Kidney tubule cell (primary cell): Measurements from ENCODE around the gene OGFOD2.

Experiments
- DNase-seq: peaks from one replicate; pipeline ENCODE4 v3.0.0-alpha.2; 2018; ENCODE audit warnings: low spot score

The OGFOD2 gene

DNA sequence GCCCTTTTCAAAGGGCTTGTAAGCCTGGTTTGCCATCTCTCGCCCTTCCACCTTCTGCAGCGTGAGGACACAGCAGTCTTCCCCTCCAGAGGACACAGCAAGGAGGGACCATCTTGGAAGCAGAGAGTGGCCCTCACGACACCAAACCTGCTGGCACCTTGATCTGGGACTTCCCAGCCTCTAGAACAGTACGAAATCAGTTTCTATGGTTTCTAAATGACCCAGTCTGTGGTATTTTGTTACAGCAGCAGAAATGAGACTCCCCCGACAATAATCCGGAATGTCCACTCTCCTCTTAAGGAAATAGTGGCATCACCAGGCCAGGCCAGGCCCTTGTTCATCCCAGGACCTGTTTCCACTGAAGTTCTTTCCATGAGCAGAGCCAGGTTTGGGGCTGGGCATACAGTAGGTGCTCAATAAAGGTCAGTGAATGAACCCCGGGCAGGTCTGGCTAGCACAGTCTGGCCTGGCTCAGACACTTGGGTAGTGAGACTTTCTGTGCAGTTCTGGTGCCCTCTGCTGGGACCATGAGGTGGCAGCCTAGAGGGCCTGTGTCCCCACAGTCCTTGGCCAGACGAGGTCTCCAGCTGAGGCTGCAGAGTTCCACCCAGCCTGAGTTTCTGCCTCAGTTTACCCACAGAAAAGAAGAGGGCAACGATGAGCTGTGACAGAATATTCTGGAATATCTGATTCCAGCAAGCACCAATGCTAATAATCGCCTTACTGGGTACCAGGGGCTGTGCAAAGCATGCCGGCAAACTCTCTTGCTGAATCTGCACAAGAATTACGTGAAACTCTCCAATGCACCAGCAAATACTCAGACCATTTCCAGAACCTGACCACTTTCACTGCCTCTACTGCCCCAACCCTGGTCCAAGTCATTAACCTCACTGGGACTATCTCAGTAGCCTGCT is 22.8 kb upstream of the OGFOD2 start:
- DNase-seq: peak; percentile 74

DNA sequence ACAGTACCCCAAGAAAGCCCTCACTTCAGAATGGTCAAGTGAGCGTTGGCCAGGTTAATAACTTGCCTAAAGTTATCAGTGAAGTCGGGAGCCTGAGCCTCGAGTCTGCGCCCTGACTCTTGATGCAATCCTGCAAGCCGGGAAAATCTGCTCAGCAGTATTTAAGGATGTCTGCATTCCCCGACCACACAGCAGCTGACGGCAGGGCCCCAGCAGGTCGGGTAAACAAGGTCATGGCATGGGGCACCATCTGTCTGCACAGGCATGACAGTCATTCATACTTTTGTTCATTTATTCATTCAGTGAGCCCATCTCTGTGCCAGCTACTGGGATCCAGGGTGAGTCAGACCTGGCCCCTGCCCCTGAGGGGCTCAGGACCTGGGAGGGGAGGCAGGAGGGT is 19.9 kb upstream of the OGFOD2 start:
- no peak for DNase-seq

DNA sequence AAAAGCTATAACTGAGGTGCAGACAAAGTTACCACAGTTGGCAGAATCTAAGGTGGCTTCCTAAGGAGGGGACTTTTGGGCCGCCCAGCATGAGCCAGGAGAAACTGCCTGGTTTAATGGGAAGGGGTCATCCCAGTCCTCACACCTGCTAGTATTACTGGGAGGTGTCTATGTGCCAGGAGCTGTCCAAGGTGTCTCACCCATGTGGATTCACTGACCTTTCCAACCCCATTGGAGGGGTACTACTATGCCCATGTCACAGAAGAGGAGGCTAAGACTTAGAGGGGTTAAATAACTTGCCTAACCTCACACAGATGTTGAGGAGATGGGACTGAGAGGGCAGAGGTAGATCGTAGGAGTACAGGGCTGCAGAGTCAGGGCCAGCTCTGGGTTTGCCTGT is 19.0 kb upstream of the OGFOD2 start:
- no peak for DNase-seq

DNA sequence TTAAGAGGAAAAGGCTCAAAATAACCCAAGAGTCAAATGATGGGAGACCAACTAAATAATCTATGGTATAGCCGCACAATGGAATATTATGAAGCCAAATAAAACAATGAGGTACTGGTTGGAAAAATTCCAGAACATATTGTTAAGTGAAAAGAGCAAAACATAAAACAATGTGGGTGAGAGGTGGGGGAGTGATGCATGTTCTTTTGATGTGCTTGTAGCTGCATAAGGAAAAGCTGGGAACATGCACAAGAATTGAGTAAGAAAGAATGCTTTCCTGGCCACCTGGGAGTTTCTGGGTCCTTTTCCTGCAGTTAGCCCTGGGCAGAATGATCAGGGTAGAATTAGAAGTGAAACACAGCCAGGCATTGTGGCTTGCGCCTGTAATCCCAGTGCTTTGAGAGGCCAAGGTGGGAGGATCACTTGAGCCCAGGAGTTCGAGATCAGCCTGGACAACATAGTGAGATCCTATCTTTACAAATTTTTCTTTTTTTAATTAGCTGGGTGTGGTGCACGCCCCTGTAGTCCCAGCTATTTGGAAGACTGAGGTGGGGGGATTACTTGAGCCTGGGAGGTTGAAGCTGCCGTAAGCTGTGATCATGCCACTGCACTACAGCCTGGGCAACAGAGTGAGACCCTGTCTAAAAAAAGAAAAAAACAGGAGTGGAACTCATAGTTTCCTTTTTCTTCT is 16.7 kb upstream of the OGFOD2 start:
- no peak for DNase-seq

DNA sequence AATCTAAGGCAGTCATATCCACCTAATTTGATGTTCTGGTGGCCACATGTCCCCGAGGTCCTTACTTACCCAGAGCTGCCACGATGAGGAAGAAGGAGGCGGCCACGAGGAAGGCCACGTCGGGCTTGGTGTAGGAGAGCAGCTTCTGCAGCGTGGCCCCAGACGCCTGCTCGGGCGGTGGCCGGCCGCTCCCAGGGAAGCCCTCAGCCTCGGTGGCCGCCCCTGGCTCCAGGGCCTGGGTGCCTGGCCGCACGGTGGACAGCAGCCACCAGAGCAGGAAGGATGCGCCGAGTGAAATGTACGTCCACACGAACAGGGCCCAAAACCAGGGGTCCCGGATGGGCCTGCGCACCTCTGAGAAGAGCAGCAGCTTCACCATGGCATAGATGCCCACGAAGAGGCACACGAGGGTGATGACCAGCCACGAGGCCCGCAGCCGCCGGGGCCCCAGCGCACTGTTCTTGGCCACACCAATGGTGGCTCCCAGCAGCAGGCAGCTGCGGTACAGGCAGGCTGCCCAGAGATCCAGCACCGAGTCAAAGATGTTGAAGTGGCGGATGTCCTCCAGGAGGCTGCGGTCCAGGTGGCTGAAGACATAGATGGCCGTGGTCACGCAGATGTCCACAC is 15.4 kb upstream of the OGFOD2 start:
- no peak for DNase-seq

DNA sequence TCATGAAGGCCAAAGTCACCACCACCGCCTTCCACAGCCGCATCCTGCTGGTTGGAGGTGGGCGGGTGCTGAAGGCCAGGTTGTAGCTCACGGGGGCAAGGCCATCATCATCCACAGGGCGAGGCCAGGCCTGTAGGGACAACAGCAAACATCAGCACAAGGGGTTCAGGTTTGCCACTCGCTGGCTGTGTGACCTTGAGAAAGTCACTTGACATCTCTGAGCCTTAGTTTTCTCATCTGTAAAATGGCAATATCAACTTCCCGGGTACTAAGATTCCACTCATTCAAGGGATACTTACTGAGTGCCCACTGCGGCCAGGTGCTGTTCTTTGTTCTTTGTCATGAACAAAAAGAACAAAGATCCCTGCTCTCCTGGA is 14.9 kb upstream of the OGFOD2 start:
- DNase-seq: no peak

DNA sequence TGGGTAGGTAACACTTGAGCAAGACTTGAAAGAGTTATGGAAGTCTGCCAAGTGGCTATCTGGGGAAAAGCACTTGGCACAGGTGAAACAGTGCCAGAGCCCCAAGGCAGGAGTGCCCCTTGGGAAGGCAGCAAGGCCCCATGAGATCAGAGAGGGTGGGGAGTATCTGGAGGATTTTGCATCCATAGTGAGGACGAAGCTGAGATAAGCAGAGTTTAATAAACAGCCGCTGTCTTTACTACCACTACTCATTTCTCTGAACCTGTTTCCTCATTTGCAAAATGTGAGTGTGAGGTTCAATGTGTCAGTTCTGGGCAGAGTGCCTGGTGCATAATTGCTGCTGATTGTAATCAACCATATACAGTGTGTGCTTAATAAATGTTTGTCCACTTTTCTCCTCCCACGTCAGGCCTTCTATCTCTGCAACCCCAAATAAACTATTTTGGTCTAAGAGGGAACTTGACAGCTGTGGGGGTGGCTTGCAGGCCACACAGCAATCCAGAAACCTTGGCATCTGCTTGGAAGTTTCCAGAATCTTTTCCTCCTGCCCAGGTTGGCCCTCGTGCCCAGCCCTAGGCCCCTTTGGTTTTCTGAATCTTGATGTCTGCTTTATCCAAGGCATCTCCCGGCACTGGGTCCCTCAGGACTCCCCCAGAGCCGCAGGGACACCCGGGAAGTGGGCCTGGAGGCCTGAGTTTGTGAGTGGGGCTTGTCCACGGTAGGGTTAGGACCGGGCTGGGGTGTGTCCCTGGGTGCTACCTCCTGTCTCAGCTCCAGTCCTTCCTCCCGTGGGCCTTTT is 13.3 kb upstream of the OGFOD2 start:
- peak; percentile 25 for DNase-seq

DNA sequence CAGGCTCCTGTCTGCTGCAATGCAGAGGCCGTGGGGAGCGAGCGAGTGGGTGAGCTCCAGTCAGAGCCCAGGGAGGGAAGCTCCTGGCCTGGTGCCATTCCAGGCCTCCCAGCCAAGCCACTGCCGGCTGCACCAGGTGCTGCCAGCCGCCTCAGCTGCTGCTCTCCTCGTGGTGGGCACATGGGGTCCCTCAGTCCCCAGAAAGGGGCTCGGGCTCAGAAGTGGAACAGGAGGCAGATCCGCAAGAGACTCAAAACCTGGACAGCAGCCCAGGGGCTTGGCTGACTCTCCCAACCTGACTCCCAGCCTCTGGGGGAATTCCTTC is 11.1 kb upstream of the OGFOD2 start:
- DNase-seq: no peak

DNA sequence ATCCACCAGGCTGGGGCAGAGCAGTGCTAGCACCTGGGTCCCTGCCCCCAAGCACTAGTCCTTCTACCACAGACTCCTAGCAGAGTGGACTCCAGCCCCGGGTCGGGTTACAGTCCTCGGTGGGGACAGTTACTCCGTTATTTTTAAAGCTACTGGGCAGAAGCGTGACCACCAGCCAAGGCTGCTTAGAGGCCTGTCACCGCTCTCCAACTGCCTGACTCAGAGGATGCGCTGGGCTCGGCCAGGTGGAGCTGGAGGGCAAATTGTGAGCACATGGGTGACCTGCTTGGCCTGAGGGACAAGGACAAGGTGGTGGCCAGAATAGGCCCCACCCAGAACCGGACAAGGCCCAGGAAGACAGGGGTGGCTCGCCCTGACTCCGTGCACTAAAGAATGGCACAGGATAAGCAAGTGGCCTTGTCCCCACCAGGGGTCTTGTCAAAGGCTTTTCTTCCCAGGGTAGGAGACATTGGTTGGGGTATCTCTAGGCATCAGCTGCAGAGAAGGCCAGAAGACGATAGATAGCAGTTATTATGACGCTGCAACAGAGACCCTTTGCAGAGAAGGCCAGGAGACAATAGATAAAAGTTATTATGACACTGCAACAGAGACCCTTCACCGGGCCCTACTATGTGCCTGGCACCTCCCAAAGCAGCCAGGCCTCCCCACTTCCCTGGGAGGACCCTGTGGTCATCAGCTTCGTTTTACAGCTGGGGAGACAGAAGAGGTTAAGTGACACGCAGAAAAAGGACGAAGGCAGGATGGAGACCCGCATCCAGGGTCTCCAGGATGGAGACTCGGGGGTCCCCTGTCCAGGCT is 10.4 kb upstream of the OGFOD2 start:
- peak; percentile 26 for DNase-seq

DNA sequence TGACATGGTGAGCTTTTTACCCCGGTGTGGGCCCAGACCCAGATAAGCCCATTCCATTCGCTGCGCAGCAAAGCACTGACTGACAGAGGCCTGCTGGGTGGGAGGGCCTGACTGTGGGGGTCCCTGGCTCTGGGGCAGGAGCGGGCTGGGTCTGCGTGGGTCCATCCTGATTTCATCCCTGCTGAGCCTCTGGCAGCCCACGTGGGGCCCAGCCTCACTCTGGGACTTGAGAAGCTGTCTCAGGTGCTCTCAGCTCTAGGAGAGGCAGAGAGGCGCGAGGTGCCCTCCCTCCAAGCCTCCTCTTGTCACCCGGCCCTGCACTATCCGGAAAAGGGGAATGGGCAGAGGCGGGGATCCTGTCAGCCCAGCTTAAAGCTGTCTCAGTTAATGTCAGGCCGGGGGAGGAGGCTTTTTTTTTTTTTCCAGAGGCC is 9.7 kb upstream of the OGFOD2 start:
- DNase-seq: no peak

DNA sequence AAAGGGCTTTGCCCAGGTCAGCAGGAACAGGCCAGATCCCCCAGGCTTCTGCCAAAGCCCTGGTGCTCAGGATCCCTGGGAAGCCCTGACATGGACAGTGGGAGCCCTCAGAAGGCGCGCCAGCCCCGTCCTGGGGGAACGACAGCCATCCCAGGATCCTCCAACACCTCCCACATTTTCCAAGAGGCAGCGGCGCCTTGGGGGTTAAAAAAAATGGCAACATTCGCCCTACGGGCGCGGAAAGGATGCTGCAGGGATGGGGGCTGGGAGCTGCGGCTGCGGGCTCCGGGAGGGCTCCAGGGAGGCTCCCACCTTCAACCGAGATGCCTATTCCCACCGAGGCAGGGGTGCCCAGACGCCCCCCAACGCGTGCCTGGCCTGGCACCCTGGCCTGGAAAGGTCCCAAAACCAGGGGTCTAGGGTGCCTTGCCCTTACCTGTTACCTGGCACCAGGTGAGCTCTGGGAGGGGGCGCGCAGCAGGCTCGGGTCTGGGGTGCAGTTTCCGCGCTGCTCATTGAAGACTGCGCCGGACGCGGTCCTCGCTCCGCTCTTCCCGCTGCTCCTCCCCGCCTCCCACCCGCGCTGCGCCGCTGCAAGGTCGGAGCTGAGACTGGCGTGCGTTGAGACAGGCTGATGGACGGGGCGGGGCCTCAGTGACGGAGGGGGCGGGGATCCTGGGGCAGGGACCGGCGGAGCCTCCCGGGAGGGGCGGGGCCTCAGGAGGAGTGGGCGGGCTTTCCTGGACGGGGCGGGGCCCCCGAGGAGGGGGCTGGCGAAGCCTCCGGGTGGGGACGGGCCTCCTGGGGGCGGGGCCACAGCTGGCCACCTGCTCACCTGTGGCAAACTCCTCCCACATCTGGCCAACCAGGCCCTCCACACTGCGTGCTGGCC is 8.9 kb upstream of the OGFOD2 start, which contains the start of gene ABCB9:
ABCB9 (minus strand) TSS at position 613 of the 892 bp plus-strand sequence. CDS start 6,228 bp downstream, outside the sequence.
- peak; percentile 91 for DNase-seq

DNA sequence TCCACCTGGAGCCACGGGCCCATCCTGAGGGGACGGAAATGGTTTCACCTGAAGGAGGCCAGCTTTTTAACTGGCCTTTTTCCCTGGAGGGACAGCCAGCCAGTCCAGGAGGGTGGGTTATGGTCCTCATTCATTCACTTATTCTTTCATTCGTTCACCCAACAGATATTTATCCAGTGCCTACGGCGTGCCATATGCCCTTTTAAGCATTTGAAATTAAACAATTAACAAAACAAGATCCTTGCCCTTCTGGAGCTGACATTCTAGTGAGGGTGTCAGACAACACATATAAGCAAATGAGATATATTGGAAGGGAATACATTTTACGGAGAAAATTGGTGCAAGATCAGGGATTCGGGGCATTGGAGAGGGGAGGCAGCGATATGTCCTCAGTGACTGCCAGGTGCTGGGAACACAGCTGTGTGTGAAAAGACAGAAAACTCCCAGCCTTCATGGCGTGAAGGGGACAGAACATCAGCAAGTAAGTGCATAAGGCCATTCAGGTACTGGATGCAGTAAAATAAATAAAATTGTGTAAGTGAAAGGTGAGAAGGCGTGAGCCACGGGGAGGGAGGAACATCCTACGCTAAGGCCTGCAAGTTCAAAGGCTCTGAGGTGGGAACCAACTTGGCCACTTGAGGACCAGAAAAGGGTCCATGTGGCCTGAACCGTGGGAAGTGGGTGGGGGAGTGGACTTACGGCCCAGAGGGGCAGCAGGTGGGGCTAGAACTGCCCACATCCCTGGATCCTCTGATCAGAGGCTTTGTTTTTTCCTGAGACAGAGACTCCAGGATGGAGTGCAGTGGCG is 8.1 kb upstream of the OGFOD2 start:
- no peak for DNase-seq

DNA sequence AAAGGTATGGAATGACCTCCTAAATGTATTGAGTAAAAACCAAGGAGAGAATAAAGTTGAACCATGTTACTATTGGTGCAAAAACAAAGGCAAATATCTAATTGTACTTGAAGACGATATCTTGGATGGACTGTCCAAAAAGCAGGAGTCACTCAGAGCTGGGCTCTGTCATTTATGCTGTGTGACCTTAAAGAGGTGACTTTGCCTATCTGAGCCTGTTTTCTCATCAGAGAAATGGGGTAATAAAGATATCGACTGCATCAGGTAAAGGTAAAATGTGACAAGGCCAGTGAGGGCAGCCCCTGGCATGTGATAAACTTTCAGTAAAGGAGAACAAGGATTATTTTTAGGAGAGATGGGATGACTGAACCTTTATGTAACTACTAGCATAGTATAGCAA is 6.9 kb upstream of the OGFOD2 start:
- no peak for DNase-seq

DNA sequence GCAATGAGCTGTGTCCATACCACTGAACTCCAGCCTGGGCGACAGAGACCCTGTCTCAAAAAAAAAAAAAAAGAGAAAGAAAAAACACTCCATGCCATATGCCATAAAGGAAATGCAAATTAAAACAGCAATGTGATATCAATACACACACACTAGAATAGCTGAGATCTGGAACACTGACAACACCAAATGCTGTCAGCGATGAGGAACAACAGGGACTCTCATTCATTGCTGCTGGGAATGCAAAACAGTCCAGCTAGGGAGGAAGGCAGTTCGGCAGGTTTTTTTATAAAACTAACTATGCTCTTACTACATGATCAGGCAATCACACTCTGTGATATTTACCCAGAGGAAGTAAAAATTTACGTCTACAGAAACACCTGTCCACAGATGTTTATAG is 5.4 kb upstream of the OGFOD2 start:
- no peak for DNase-seq

DNA sequence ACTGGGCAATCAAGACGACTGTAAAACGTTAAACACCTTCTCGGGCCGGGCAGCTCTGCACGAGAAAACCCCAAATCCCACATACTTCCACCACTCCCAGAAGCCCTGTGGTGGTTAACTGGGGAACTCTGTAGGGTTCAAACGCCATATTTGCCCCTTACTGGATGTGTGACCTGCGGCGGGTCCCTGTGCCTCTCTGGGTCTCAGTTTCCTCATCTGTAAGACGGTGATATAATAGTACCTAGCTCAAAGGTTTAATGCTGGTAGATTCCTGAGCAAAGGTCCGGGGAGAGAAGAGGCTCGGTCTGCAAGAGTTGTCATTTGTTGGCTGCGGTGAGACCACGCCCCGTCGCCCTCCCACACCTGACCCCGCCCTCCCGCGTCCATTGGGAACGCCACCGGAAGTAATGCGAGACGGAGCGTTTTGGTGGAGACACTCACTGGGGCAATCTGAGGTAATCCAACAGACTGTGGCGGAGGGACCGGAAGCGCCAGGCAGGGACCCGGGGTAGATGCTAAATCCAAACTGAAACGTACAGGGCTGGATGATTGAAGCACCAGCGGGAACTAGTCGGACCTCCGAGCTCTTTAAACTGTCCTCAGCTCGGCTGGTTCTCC is 661 bp upstream of the OGFOD2 start:
- DNase-seq: peak; percentile 98

DNA sequence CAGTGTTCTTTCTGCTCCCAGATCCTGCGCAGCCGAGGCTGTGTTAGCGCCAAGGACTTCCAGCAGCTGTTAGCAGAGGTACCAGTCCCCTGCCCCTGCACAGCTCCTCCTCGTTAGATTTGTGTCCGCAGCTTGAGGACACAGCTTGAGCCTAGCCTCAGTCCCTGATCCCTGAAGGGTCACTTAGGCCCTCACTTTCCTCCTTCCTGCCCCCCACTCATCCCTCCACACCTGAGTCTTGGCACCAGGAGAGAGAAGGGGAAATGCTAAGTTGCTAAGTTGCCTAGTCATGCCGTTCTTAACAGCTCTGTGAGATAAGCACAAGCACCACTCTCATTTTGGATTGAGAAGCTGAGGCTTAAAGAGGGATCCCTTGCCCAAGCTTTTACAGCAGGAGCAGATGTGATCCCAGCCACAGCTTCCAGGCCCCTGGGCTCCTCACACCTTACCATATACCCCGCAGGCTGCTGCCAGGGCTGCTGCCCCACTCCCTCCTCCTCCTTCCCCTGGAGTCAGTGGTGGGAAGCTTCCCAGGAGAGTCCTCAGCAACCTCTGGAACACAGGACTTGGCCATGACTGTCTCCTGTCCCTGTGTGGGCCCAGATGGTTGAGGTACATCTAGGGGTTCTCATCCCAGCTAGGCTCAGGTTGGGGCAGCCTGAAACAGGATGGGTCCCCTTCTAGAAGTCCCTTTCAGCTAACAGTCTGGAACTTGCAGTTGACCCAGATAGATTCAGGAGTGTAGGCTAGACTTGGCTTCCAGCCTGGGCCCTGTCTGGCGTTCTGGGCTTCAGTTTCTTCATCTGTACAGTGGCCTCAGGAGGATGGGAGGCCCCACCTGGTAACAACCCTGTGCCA is 975 bp downstream of the OGFOD2 start:
- peak; percentile 23 for DNase-seq

DNA sequence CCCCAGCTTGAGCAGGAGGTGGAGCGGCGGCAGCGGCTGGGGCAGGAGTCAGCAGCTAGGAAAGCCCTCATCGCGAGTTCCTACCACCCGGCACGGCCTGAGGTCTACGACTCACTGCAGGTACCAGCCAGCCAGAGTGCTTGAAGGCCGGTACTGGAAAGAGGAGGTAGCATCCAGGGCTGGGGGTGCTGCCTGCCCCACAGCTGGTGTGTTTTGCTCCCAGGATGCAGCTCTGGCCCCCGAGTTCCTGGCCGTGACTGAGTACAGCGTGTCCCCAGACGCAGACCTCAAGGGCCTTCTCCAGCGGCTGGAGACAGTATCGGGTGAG is 1.6 kb downstream of the OGFOD2 start:
- DNase-seq: no peak

DNA sequence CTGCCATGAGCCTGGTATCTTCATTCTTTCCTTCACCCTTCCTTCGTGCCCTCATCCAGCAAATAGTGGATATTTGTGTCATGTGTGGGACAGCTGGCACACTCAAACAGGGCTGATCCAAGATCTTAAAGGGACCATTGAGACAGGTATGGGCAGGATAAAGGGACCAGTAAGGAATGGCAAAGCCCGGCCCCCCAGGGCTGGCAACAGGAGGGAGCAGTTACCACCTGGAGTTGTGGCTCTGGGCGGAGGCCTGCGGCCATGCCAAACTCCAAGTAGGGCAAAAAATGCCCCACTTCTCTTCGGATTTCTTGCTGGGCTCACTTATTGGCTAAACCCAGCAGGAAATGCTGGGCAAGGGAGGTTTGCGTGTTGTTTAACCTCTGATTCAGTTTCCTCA is 2.1 kb downstream of the OGFOD2 start:
- no peak for DNase-seq
